ENCODE results near the gene MESP2. TPM values are rescaled to one million over a fixed set of nuclear protein-coding genes. Genes with fewer than 3 reads are reported as not detected.

MESP2 gene
- total and polyA plus RNA-seq, 2 of the 8 experiments (the other 6 are each of a cell fraction or from before 2014, with no cell fraction given) = 0.35 to 0.80 TPM

DNA sequence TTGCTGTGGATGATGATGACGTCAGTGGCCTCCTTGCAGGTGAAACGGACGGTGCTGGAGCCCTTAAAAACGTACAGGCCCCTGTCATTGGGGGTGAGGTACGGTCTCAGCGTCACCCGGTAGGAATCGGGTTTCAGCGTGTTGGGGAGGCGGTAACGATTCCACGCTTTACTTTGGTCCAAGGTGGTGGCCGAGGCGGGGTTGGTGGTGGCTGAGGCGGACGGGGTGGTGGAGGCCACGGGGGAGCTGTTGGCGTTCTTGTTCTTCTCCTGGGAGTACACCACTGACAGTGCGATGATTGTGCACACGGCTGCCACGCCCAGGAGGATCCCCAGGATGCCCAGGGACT is 30.1 kb downstream of the MESP2 start (continued):
- TF ChIP-seq BACH1 (IDR thresholded peaks at IDR 0.05; ENCODE audit: low read length) = no peak
- no peak for TF ChIP-seq RBBP5 (IDR thresholded peaks at IDR 0.05; ENCODE audit: borderline replicate concordance, low read depth, low read length)
- TF ChIP-seq PHF8 (conservative IDR thresholded peaks at IDR 0.05; ENCODE audit: low read depth, low read length) = no peak
